Activated naive CD4-positive, alpha-beta T cell treated with anti-CD3 and anti-CD28 coated beads for 36 hours (primary cell): ENCODE results near the gene DEPP1. TPM values are rescaled to one million over a fixed set of nuclear protein-coding genes. Genes with fewer than 3 reads are reported as not detected.

Experiments used
- CTCF ChIA-PET: fragments of 350-600 bp; sonication (Branson Sonifier 250); formaldehyde crosslinking; loops from one replicate; lab custom pipeline; 2021; ENCODE audit warnings: antibody characterized with exemption; lab: Charles Lee
- DNase-seq: peaks from one replicate; pipeline ENCODE4 v3.0.0-alpha.2; 2020
- H3K27ac Mint-ChIP-seq: one replicate; pipeline ENCODE4 v1.8.0; 2021; ENCODE audit warnings: mild to moderate bottlenecking, mixed read lengths
- H3K27me3 Mint-ChIP-seq: one replicate; pipeline ENCODE4 v1.8.0; 2021; ENCODE audit warnings: low read depth, mixed read lengths
- H3K36me3 Mint-ChIP-seq: one replicate; pipeline ENCODE4 v1.8.0; 2021; ENCODE audit warnings: low read depth, mixed read lengths
- H3K4me1 Mint-ChIP-seq: one replicate; pipeline ENCODE4 v1.8.0; 2021; ENCODE audit warnings: low read depth, mixed read lengths
- H3K4me3 Mint-ChIP-seq: one replicate; pipeline ENCODE4 v1.8.0; 2021; ENCODE audit warnings: mild to moderate bottlenecking, moderate library complexity, mixed read lengths
- H3K9me3 Mint-ChIP-seq: one replicate; pipeline ENCODE4 v1.8.0; 2021; ENCODE audit warnings: mixed read lengths
- intact Hi-C: fragments of 100-400 bp; cut with micrococcal nuclease; formaldehyde crosslinking; loops from one replicate; pipeline ENCODE4 v1.15.1; 2023
- total RNA-seq, 2 experiments: library from RNA; stranded (reverse); gene quantifications; one replicate each; pipeline ENCODE4 v1.2.3, GENCODE V29; 2021

DEPP1 gene
- total RNA-seq, 2 experiments from 2014 or later: 2.4 to 3.2 TPM

DNA sequence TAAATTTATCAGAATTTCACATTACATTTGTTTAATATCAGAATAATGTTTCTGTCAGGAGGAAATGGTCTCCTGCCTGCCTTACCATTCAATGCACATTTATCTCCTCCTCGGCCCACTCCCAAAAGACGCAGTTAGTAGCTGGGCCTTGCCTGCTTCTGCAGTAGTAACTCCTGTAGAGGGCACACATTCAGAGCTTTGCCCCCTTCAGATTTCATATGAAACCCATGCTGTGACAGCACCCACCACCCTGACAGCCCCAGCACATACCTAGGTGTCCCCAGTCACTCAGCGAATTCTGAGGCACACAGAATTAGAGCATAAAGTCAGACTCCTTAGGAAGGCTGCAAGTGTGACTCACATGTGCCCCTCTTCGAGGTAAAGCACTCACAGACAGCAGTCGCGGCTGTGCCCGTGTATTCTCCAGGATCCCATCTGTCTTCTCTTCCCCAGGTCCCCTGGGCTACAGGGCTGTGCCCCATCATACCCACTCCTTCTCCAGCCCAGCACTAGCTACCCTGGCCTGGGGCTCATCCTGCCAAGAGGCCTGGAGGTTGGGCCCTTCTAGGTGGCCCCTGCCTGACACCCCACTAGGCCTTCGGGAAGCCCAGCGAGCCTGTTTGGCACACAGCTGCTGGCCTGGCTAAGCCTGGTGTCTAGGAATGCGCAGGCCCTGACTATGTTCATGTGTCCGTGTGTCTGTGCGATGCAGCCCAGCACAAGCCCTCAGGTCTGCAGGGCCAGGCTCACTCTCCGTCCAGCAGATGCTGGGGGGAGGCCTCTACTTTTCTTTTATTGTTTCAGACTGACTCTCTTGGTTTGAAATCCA, 4.7 kb upstream of the DEPP1 start:
- no peak for DNase-seq
- H3K36me3 Mint-ChIP-seq: no peaks in the 10 kb centered on the region
- no peak overlapping the region for H3K27ac Mint-ChIP-seq
- H3K4me1 Mint-ChIP-seq: peaks cover 7% of the 10 kb centered on the region
- H3K4me3 Mint-ChIP-seq: no peak overlapping the region
- H3K9me3 Mint-ChIP-seq: no peaks in the 10 kb centered on the region
- H3K27me3 Mint-ChIP-seq: no peaks in the 10 kb centered on the region
- CTCF ChIA-PET: interaction anchor here (1.0 to 1.2 kb wide), 2 partner anchors 50 kb away, joined by 3 to 4 read pairs; no protein-coding TSS in a partner anchor
- intact Hi-C loops: no loop called here

DNA sequence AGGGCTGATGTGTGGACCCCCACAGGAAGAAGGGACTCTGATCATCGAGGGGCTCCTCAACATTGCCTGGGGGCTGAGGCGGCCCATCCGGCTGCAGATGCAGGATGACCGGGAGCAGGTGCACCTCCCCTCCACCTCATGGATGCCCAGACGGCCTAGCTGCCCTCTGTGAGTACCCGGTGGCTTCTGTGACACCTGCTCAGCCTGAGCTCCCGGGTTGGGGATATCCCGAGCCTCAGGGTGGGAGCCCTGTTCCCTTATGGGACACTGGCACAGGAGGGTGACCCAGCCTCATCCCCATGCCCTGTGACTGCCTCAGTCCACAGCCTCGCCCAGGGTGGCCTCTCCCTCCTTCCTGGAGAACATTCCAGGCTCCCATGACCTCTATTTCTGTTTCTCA, 3.9 kb upstream of the DEPP1 start:
- CTCF ChIA-PET: interaction anchor here (1.2 kb wide), 1 partner anchor 49 kb away, joined by 4 read pairs; no protein-coding TSS in a partner anchor
- DNase-seq: no peak
- no peak overlapping the region for H3K4me3 Mint-ChIP-seq
- no peaks in the 10 kb centered on the region for H3K9me3 Mint-ChIP-seq
- H3K27me3 Mint-ChIP-seq: no peaks in the 10 kb centered on the region
- H3K27ac Mint-ChIP-seq: no peak overlapping the region
- intact Hi-C loops: no loop called here
- H3K4me1 Mint-ChIP-seq: peaks cover 7% of the 10 kb centered on the region
- no peaks in the 10 kb centered on the region for H3K36me3 Mint-ChIP-seq

DNA sequence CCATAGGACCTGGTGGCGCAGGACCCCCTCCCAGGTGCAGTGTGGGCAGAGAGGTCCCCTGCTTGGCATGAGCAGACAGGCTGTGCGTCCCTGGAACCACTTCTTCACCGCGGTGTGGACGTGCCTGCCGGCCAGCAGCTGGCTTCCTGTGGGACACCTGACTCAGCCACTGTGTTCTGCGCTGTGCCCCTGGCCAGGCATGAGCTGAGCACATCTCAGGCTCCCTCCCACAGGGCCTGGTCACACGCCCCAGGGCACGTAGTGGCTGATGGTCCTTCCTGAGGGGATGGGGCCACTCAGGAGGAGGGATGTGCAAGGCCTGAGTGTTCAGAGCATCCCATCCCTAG, 3.5 kb upstream of the DEPP1 start:
- no peaks in the 10 kb centered on the region for H3K27me3 Mint-ChIP-seq
- no peak overlapping the region for H3K27ac Mint-ChIP-seq
- CTCF ChIA-PET: interaction anchor here (1.2 kb wide), 1 partner anchor 49 kb away, joined by 4 read pairs; no protein-coding TSS in a partner anchor
- H3K4me1 Mint-ChIP-seq: peaks cover 7% of the 10 kb centered on the region
- no peak overlapping the region for H3K4me3 Mint-ChIP-seq
- intact Hi-C loops: no loop called here
- DNase-seq: no peak
- H3K9me3 Mint-ChIP-seq: no peaks in the 10 kb centered on the region
- H3K36me3 Mint-ChIP-seq: no peaks in the 10 kb centered on the region

DNA sequence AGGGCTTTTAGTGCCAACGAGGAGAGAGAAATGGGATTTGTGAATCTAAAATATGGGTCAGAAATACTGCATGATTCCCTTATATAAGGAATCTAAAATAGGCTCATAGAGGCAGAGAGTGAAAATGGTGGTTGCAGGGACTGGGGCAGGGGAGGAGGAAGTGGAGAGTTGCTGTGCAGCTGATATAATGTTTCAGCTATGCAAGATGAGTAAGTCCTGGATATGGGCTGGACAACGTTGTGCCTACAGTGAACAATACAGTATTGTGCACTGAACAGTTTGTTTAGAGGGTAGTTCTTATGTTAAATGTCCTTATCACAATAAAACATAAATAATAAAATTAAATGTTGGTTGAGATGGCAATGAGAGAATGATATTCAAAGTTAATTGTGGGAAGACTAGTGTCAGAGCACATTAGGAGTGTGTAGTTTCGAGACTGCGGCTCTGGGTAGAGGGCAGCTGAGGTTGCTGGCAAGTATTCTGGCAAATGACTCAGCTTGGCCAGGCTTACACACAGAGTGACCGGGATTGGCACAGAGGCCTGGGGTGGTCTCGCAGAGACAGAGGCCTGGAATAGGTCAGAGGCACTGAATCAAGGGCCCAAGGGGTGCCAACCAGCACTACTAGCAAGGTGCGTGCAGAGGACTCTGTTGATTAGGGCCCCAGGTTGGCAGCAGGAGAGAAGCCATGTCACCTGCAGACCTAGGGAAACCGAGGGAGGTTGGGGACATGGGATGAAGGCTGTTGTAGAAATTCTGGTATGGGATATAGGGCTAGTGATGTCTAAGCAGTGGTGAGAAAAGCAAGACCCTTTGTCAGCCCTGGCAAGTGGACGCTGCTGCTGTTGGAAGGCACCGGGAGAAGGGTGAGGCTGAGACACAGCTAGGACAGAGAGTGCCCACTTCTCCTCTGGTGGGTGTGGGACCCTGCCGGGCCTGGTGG, 2.8 kb upstream of the DEPP1 start:
- H3K9me3 Mint-ChIP-seq: no peaks in the 10 kb centered on the region
- no peaks in the 10 kb centered on the region for H3K27me3 Mint-ChIP-seq
- DNase-seq: no peak
- no peak overlapping the region for H3K27ac Mint-ChIP-seq
- H3K4me3 Mint-ChIP-seq: no peak overlapping the region
- H3K4me1 Mint-ChIP-seq: peaks cover 7% of the 10 kb centered on the region
- H3K36me3 Mint-ChIP-seq: no peaks in the 10 kb centered on the region
- CTCF ChIA-PET: interaction anchor here (1.1 kb wide), 1 partner anchor 18 kb away, joined by 4 read pairs; no protein-coding TSS in a partner anchor
- intact Hi-C loops: no loop called here

DNA sequence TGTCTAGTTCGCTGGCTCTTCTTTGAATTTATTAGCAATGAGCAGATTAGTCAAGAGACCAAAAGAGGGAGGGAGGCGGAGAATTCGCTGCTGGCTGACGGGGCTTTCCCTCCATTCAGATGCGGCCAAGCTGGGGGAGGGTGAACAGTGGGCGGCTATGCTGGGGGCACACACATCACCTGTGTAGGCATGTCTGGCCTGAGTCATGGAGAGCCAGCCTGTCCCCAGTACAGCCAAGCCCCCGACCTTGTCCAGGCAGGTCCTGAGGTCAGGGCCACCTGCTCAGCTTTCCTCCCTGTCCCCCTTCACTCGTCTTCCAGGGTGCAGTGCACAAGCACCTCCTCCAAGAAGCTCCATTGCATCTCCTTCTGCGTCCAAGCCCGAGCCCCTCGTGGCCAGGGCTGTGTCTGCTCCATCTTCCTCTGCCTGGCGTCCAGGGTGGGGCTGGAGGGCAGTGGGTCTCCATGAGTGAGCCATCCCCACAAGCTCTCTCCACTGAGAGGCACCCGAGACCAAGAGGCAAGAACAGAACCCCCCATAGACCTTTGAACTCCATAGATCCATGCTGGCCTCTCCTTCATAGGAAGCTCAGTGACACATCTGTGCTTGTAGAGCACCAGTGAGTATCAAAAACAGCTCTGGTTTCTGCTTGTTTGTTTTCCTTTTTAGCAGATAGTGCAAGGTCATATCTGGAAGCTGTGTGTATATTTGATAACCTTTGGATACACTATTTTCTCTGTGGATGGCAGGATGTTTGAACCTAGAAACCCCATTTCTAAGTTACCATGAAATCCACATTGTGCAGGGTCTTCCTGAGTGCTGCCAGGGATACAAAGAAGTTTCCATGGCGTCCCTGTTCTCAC, 1.9 kb upstream of the DEPP1 start:
- intact Hi-C loops: no loop called here
- CTCF ChIA-PET: interaction anchor here (1.1 to 1.3 kb wide), 3 partner anchors 17 to 40 kb away, joined by 3 to 4 read pairs (median 4); no protein-coding TSS in a partner anchor
- no peak overlapping the region for H3K27ac Mint-ChIP-seq

DNA sequence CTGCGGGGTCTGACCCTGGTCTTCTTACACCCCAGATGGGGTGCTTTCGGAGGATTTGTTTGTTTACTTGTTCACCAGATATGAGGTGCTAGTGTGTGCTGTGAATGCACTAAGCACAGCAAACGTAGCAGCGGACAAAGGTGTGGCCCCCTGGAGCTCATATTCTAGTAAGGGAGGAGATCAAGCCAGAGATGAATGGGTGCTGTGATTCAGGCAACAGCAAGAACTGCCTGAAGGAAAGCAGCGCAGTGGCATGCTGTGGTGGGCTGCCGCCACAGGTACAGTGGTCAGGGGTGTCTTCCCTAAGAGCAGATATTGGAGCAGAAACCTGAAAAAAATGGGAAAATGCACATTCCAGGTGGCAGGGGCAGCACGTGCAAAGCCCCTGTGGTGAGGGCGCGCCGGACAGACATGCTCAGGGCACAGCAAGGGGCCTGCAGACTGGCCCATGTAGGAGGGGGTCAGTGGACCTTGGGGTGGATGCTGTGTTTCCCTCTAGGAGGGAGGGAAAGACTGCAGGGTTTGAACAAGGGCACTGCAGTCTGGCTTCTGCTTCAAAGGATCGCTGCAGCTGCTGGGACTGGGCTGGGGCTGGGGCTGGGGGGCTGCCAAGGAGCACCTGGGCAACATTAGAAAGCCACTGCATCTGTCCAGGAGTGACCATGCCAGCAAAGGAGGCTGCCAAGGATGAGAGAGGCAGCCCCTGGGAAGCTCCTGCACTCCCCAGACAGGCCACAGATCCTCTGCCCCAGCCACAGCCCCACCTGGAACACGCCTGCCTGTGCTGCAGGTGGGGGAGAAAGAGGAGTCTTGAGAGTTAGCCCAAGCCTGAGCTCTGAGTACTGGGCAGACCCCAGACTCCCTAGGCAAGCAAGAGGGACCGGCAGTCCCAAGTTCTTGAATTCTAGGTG, 927 bp upstream of the DEPP1 start:
- Mint-ChIP-seq H3K27ac (no peak overlapping the region), H3K4me1 (peaks cover 11% of the 10 kb centered on the region), H3K4me3 (no peak overlapping the region), H3K27me3 (no peaks in the 10 kb centered on the region), H3K36me3 (no peaks in the 10 kb centered on the region), H3K9me3 (no peaks in the 10 kb centered on the region)
- intact Hi-C loops: loop anchor here (10.0 kb wide), 1 partner anchor 65 kb away; the partner anchor contains the start of gene TMEM72
- DNase-seq: no peak
- CTCF ChIA-PET: interaction anchor here (0.7 to 1.3 kb wide), 6 partner anchors 15 to 47 kb away, joined by 3 to 7 read pairs (median 4); no protein-coding TSS in a partner anchor

More for the DNA sequence above, 1.9 kb upstream of the DEPP1 start:
- no peak for DNase-seq
- H3K36me3 Mint-ChIP-seq: no peaks in the 10 kb centered on the region
- H3K9me3 Mint-ChIP-seq: no peaks in the 10 kb centered on the region
- H3K4me1 Mint-ChIP-seq: peaks cover 11% of the 10 kb centered on the region
- H3K27me3 Mint-ChIP-seq: no peaks in the 10 kb centered on the region
- no peak overlapping the region for H3K4me3 Mint-ChIP-seq

DNA sequence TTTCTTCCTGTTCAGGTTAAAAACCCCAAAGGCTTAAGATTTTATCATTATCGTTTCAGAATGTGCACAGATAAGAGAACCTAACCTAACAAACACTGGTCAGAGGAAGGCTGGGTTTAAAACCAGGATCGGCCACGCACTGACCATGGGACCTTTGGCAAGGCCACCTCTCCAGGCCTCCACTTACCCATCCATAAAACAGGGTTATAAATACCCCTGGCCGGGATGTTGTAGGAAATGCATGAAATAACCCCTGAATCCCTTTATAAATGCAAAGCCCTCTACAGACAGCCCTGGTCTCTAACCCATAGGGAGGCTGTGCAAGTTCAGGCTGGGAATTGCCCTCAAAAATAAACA, 418 bp downstream of the DEPP1 start:
- H3K9me3 Mint-ChIP-seq: no peaks in the 10 kb centered on the region
- no peaks in the 10 kb centered on the region for H3K36me3 Mint-ChIP-seq
- DNase-seq: no peak
- CTCF ChIA-PET: interaction anchor here (0.6 to 1.2 kb wide), 4 partner anchors 16 to 112 kb away, joined by 3 to 7 read pairs (median 4); no protein-coding TSS in a partner anchor
- H3K4me1 Mint-ChIP-seq: peaks cover 20% of the 10 kb centered on the region
- H3K4me3 Mint-ChIP-seq: peak overlapping the region; percentile 69
- peak overlapping the region; percentile 53 for H3K27ac Mint-ChIP-seq
- H3K27me3 Mint-ChIP-seq: no peaks in the 10 kb centered on the region
- intact Hi-C loops: loop anchor here (10.0 kb wide), 1 partner anchor 63 kb away; the partner anchor contains the start of gene TMEM72

DNA sequence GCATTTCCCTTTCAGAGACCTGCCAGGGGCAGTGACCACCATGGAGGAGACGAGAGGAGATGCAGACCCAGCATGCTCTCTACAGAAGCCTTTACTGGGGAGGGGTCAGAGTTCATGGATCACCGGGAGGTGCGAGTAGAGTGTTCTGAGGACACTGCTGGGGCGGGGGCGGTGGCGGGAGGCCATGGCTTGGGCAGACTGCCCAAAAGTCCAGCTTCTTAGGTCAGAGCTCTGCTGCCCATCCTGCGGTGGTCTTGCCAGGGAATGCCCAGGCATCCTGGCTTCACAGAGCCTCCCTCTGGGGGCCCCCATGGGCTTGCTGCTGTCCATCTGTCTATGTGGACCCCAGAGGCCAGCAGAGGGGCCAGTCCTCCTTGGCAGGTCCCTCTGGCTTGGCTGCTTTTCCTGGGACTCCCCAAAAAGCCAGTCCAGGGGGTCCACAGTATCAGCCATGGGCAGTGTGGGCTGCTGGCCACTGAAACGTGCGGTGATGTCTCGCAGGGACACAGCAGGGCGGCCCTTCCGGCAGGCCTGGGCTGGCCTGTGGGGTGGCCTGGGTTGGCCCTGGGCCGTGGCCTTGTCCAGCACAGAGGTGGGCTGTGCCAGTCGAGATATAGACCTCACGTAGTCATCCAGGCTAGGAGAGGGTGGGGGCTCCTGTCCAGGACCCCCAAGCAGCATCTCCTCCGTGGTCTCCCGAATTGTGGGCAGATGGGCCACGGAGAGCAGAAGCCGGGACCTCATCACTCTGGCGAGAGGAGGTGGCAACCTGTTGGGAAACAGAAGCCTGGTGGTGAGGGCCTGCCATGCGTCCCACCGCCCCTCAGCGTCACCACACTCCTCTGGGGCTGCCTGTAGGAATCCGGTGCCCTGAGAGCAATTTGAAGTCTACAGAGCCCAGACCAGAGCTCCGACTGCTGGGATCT, 1.1 kb downstream of the DEPP1 start:
- Mint-ChIP-seq H3K27ac (no peak overlapping the region), H3K27me3 (no peaks in the 10 kb centered on the region), H3K9me3 (no peaks in the 10 kb centered on the region), H3K36me3 (no peaks in the 10 kb centered on the region), H3K4me1 (peaks cover 20% of the 10 kb centered on the region), H3K4me3 (peak overlapping the region; percentile 69)
- CTCF ChIA-PET: interaction anchor here (0.6 to 3.7 kb wide), 4 partner anchors 16 to 111 kb away, joined by 3 to 35 read pairs (median 4); no protein-coding TSS in a partner anchor
- intact Hi-C loops: loop anchor here (10.0 kb wide), 1 partner anchor 63 kb away; the partner anchor contains the start of gene TMEM72
- no peak for DNase-seq

DNA sequence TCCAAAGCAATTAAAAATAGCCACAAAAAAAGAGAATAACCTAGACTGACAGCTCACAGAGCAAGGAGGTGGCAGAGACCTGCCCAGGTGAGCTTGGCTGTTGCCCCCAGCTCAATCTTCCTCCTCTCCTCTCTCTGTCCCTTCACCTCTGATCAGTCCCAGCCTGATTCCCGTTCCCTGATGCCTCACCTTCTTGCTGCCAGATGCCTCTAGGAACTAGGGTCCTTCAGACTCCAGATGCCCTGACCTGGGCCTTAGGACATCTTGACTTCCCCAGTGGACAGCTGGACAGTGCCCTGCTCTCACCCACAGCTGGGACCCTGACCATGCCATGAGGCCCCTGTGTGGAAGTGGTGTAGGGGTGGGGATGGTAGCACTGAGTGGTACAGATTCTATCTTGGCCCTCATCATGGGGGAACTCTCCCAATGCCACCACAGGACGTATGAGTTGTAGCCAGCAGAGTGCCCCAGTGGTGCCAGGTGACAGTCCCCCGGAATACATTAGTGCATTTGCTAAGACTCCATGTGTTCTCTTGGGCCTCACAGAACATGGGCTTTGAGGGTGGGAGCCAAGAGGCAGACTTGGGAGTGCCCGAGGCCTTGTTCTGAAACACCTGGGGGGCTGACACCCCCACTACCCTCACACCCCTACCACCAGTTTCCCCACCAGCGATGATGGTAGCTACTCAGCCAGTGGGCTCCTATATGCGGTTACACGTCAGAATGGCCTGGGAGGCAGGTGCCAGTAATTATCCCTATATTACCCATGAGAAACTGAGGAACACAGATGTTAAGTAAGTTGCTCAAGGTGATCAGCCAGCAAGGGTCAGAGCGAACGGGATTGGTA, 2.0 kb downstream of the DEPP1 start:
- no peak overlapping the region for H3K4me3 Mint-ChIP-seq
- H3K27ac Mint-ChIP-seq: no peak overlapping the region
- H3K9me3 Mint-ChIP-seq: no peaks in the 10 kb centered on the region
- intact Hi-C loops: loop anchor here (10.0 kb wide), 1 partner anchor 62 kb away; the partner anchor contains the start of gene TMEM72
- H3K4me1 Mint-ChIP-seq: peaks cover 20% of the 10 kb centered on the region
- no peaks in the 10 kb centered on the region for H3K36me3 Mint-ChIP-seq
- H3K27me3 Mint-ChIP-seq: no peaks in the 10 kb centered on the region
- CTCF ChIA-PET: interaction anchor here (0.8 to 3.7 kb wide), 4 partner anchors 11 to 118 kb away, joined by 3 to 35 read pairs (median 6); no protein-coding TSS in a partner anchor
- DNase-seq: no peak
